Retinal pigment epithelial cell (primary cell): ENCODE data around the gene SNRPB2.

Experiments used
- DNase-seq: peaks from one replicate; pipeline ENCODE4 v3.0.0-alpha.2; 2010; ENCODE audit warnings: low read depth
- H3K4me3 ChIP-seq: 2 replicates; pipeline ENCODE4 v1.5.1; 2011; ENCODE audit warnings: mild to moderate bottlenecking, low read length, control low read depth, moderate library complexity
- CTCF ChIP-seq: conservative IDR thresholded peaks from 2 replicates; pipeline ENCODE4 v1.5.1; 2011; ENCODE audit warnings: low read depth, low read length, control low read depth, inconsistent platforms

Gene SNRPB2

GRCh38 chr20:16709017-16709416 is 20.8 kb upstream of the SNRPB2 start:
- TF ChIP-seq CTCF, result no peak
- DNase-seq, result no peak
- no peak overlapping the region for H3K4me3 ChIP-seq

DNA sequence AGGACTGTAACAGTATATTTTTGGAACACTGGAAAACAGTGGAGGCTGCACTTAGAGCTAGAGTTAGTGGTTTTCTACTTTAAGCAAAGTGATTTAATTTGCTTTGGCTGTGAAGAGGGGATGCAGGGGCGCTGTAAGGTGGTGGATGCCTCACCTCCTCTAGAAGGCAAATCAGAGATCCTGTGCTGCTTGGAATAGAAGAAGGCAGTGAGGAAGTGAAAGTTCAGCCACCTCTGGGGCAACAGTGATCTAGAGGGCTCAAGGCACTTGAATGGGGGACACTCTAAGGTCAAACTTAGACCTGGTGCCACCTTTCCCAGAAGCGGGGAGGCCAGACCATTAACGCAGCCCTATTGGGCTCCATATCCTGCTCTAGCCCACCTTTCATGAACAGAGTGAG is 19.0 kb upstream of the SNRPB2 start:
- no peak for DNase-seq
- TF ChIP-seq CTCF, result no peak
- no peak overlapping the region for H3K4me3 ChIP-seq

GRCh38 chr20:16711661-16712258 is 18.1 kb upstream of the SNRPB2 start:
- TF ChIP-seq CTCF, result no peak
- DNase-seq, result no peak
- no peak overlapping the region for H3K4me3 ChIP-seq

DNA sequence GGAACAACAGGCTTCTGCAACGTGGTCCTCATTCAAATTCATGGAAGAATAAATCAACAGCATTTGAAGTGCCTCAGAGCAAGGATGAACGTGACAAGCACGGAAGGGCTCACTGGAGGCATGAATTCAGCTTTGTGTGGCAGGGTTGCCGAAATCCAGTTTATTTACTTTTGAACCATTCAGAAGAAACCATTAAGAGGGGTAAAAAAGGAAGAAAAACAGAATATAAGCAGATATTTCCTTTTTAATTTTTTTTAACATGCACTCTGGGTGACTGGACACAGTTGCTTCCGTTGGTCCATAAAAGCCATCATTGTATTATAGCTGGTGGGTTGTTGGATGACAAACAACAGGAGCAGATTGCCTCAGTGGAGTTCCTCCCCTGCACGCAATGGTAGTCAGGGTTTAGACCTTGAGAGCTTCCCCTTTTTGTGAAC is 17.3 kb upstream of the SNRPB2 start:
- DNase-seq, result no peak
- TF ChIP-seq CTCF, result no peak
- no peak overlapping the region for H3K4me3 ChIP-seq

DNA sequence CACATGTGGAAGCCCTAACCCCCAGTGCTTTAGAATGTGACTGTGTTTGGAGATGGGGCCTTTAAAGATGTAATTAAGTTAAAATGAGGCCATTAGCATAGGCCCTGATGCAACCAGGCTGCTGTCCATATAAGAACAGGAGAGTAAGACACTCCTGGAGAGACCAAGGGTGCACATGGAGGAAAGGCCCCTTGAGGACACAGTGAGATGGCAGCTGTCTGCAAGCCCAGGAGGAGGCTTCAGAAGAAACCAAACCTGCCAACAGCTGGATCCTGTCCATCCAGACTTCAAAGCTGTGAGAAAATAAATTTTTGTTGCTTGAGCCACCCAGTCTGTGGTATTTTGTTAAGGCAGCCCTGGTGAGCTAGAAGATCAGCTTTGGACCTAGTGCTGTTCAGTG is 16.8 kb upstream of the SNRPB2 start:
- no peak overlapping the region for H3K4me3 ChIP-seq
- DNase-seq, result no peak
- TF ChIP-seq CTCF, result no peak

DNA sequence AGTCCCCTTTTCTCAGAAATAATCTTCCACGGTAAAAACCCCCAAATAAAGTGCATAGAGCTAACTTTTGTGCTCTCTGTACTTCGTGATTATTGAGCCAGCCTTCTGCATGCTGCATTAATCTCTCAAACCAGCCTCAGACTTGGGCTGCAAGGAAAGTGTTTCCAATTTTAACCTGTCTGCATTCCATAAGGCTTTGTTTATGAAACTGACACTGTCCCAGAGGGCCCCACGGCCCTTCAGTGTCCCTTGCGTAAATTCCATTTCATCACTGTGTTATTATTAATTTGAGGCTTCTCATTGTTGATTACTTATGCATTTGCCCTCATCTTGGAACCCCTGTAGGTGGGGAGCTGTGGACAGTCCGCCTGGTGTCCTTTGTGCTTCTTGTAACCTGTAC is 15.6 kb upstream of the SNRPB2 start:
- no peak for DNase-seq
- no peak overlapping the region for H3K4me3 ChIP-seq
- TF ChIP-seq CTCF, result no peak

GRCh38 chr20:16714751-16715150 is 15.1 kb upstream of the SNRPB2 start:
- no peak overlapping the region for H3K4me3 ChIP-seq
- no peak for DNase-seq
- no peak for TF ChIP-seq CTCF
